ENCODE measurements around the gene MICU2. TPM values are rescaled to one million over a fixed set of nuclear protein-coding genes. Genes with fewer than 3 reads are reported as not detected.
A peak's percentile ranks its signal among the peaks of the same experiment; 100 is the strongest.

Gene MICU2
- total and polyA plus RNA-seq, 8 donors = 20.9 to 110 (median 45.5) TPM

DNA sequence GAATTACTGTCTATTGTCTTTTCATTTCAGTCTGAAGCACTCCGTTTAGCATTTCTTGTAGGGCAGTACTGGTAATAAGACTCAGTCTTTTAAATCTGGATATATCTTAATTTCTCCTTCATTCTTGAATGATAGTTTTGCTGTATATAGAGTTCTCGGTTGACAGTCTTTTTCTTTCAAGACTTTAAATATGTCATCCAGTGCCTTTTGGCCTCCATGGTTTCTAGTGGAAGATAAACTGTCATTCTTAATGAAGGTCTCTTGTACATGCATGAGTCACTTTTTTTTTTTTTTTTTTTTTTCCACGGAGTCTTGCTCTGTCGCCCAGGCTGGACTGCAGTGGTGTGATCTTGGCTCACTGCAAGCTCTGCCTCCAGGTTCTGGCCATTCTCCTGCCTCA lies 117.6 kb downstream of the MICU2 start:
- no peaks in the 10 kb centered on the region for H3K27me3 ChIP-seq
- no peaks in the 10 kb centered on the region for H3K4me1 ChIP-seq
- 89 to 98% (median 97%) methylated on average over 4 of the region's 4 CpGs for WGBS, 5 donors
- H3K4me3 ChIP-seq = no peak overlapping the region
- TF ChIP-seq POLR2A (IDR thresholded peaks at IDR 0.05) = no peak
- TF ChIP-seq EP300 (IDR thresholded peaks at IDR 0.05) = no peak
- TF ChIP-seq CTCF (IDR thresholded peaks at IDR 0.05) = no peak
- no peak for TF ChIP-seq POLR2AphosphoS5 (IDR thresholded peaks at IDR 0.05)
- no peak for DNase-seq
- intact Hi-C loops (cut with DNase I; ENCODE audit: low total_unique reads) = loop anchor here (10.0 kb wide), 1 partner anchor 382 kb away; no protein-coding TSS in a partner anchor
- peaks cover 9 to 37% (median 30%) of the 10 kb centered on the region in 4 donors for H3K9me3 ChIP-seq
- no peak overlapping the region for H3K27ac ChIP-seq
- peaks cover 0 to 22% (median 15%) of the 10 kb centered on the region in 4 donors for H3K36me3 ChIP-seq

DNA sequence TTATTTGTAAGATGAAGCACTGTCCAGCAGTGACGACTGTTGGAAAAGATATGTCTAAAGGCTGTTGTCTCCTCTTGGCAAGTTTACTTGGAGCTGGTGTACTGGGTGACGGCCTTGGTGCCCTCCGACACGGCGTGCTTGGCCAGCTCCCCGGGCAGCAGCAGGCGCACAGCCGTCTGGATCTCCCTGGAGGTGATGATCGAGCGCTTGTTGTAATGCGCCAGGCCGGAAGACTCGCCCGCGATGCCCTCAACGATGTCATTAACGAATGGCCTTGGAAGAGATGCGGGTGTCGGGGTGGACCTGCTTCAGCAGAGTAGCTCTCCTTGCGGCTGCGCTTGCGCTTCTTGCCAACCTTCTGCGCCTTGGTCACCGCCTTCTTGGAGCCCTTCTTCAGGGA lies 120.2 kb downstream of the MICU2 start:
- Histone ChIP-seq H3K36me3 (peaks cover 0 to under 1% (median under 1%) of the 10 kb centered on the region in 4 donors), H3K4me3 (no peak overlapping the region), H3K27me3 (no peaks in the 10 kb centered on the region), H3K9me3 (peaks cover 9 to 34% (median 30%) of the 10 kb centered on the region in 4 donors), H3K4me1 (peaks cover 0 to 9% (median 4%) of the 10 kb centered on the region in 4 donors), H3K27ac (no peak overlapping the region)
- intact Hi-C loops (cut with DNase I; ENCODE audit: low total_unique reads) = loop anchor here (10.0 kb wide), 1 partner anchor 379 kb away; no protein-coding TSS in a partner anchor
- TF ChIP-seq POLR2AphosphoS5 (IDR thresholded peaks at IDR 0.05) (no peak), CTCF (IDR thresholded peaks at IDR 0.05) (no peak), POLR2A (IDR thresholded peaks at IDR 0.05) (no peak), EP300 (IDR thresholded peaks at IDR 0.05) (no peak)
- no peak for DNase-seq
- WGBS, 5 donors = 90 to 92% (median 91%) methylated on average over 18 to 24 of the region's 24 CpGs

DNA sequence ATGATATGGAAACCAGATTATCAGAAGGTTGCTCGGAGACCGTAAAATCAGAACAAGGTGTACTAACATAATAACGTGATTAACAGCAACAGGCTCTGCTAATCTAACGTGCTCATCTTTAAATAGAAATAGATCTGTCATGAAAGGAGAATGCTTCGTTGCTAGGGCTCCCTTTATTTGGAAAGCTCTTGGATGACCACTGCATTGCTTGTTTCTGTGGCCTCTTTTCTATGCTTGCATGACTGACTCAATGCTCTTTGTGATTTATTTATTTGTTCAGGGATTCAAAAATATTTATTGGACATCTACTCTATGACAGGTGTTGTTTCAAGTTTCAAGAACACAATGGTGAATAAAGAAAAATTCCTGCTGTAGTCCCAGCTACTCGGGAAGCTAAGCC lies 122.6 kb downstream of the MICU2 start:
- intact Hi-C loops (cut with DNase I; ENCODE audit: low total_unique reads) = loop anchor here (10.0 kb wide), 1 partner anchor 377 kb away; no protein-coding TSS in a partner anchor
- 31 to 52% (median 46%) methylated on average over 6 of the region's 6 CpGs for WGBS, 5 donors
- Histone ChIP-seq H3K36me3 (no peaks in the 10 kb centered on the region), H3K9me3 (peaks cover 1 to 12% (median 11%) of the 10 kb centered on the region in 4 donors), H3K27ac (no peak overlapping the region), H3K4me1 (peaks cover 0 to 23% (median 11%) of the 10 kb centered on the region in 4 donors), H3K4me3 (no peak overlapping the region), H3K27me3 (no peaks in the 10 kb centered on the region)
- peak in 1 of 2 donors; percentile 25 for DNase-seq
- no peak for TF ChIP-seq EP300 (IDR thresholded peaks at IDR 0.05)
- no peak for TF ChIP-seq CTCF (IDR thresholded peaks at IDR 0.05)
- TF ChIP-seq POLR2A (IDR thresholded peaks at IDR 0.05) = no peak
- no peak for TF ChIP-seq POLR2AphosphoS5 (IDR thresholded peaks at IDR 0.05)

- 16 to 25% (median 21%) methylated on average over 8 of the region's 8 CpGs for WGBS, 5 donors
- no peaks in the 10 kb centered on the region for H3K36me3 ChIP-seq
- H3K27ac ChIP-seq = no peak overlapping the region
- H3K4me1 ChIP-seq = peaks cover 0 to 24% (median 11%) of the 10 kb centered on the region in 4 donors
- H3K9me3 ChIP-seq = no peaks in the 10 kb centered on the region
- TF ChIP-seq POLR2A (IDR thresholded peaks at IDR 0.05) (no peak), POLR2AphosphoS5 (IDR thresholded peaks at IDR 0.05) (peak in 1 of 3 donors; percentile 39), CTCF (IDR thresholded peaks at IDR 0.05) (peak in 5 of 7 experiments; percentile 34 to 62 (median 57)), EP300 (IDR thresholded peaks at IDR 0.05) (no peak)
- peak overlapping the region in 1 of 4 donors; percentile 24 for H3K4me3 ChIP-seq
- H3K27me3 ChIP-seq = no peaks in the 10 kb centered on the region
- intact Hi-C loops (cut with DNase I; ENCODE audit: low total_unique reads) = loop anchor here (10.0 kb wide), 2 partner anchors 184 to 534 kb away; no protein-coding TSS in a partner anchor
- DNase-seq = peak in 1 of 2 donors; percentile 92
These were observed 124.8 kb downstream of the MICU2 start for GRCh38 chr13:21478881-21479808.
